ENCODE results near the gene UBN1.

The UBN1 gene

GRCh38 chr16:4803401-4803844 is 43.9 kb upstream of the UBN1 start:
- TF ChIP-seq CTCF (IDR thresholded peaks at IDR 0.05; ENCODE audit: poor library complexity, severe bottlenecking) = no peak
- DNase-seq (ENCODE audit: low spot score) (no peak), ATAC-seq (ENCODE audit: low read depth) (no peak)
- Histone ChIP-seq H3K27ac (ENCODE audit: poor library complexity, severe bottlenecking) (peak overlapping the region; percentile 78), H3K4me1 (ENCODE audit: insufficient read depth, poor library complexity, severe bottlenecking) (peaks cover 9% of the 10 kb centered on the region), H3K4me3 (ENCODE audit: severe bottlenecking) (peak overlapping the region; percentile 54), H3K9me3 (ENCODE audit: severe bottlenecking) (no peaks in the 10 kb centered on the region), H3K36me3 (ENCODE audit: low read depth) (peaks cover 23% of the 10 kb centered on the region), H3K27me3 (ENCODE audit: insufficient read depth, poor library complexity, severe bottlenecking) (no peaks in the 10 kb centered on the region)

GRCh38 chr16:4803898-4804762 is 43.2 kb upstream of the UBN1 start:
- no peaks in the 10 kb centered on the region for H3K27me3 ChIP-seq (ENCODE audit: insufficient read depth, poor library complexity, severe bottlenecking)
- H3K27ac ChIP-seq (ENCODE audit: poor library complexity, severe bottlenecking) = no peak overlapping the region
- H3K36me3 ChIP-seq (ENCODE audit: low read depth) = peaks cover 28% of the 10 kb centered on the region
- ATAC-seq (ENCODE audit: low read depth) (no peak), DNase-seq (ENCODE audit: low spot score) (no peak)
- TF ChIP-seq CTCF (IDR thresholded peaks at IDR 0.05; ENCODE audit: poor library complexity, severe bottlenecking) = no peak
- H3K4me3 ChIP-seq (ENCODE audit: severe bottlenecking) = no peak overlapping the region
- peaks cover 9% of the 10 kb centered on the region for H3K4me1 ChIP-seq (ENCODE audit: insufficient read depth, poor library complexity, severe bottlenecking)
- no peaks in the 10 kb centered on the region for H3K9me3 ChIP-seq (ENCODE audit: severe bottlenecking)

- no peaks in the 10 kb centered on the region for H3K9me3 ChIP-seq (ENCODE audit: severe bottlenecking)
- peaks cover 36% of the 10 kb centered on the region for H3K36me3 ChIP-seq (ENCODE audit: low read depth)
- DNase-seq (ENCODE audit: low spot score) (no peak), ATAC-seq (ENCODE audit: low read depth) (no peak)
- no peaks in the 10 kb centered on the region for H3K27me3 ChIP-seq (ENCODE audit: insufficient read depth, poor library complexity, severe bottlenecking)
- no peak overlapping the region for H3K4me3 ChIP-seq (ENCODE audit: severe bottlenecking)
- no peak for TF ChIP-seq CTCF (IDR thresholded peaks at IDR 0.05; ENCODE audit: poor library complexity, severe bottlenecking)
- H3K27ac ChIP-seq (ENCODE audit: poor library complexity, severe bottlenecking) = no peak overlapping the region
- H3K4me1 ChIP-seq (ENCODE audit: insufficient read depth, poor library complexity, severe bottlenecking) = peaks cover 8% of the 10 kb centered on the region
Observed at GRCh38 chr16:4805231-4805630, 42.0 kb upstream of the UBN1 start.

GRCh38 chr16:4806280-4806679 is 41.0 kb upstream of the UBN1 start:
- DNase-seq (ENCODE audit: low spot score) (no peak), ATAC-seq (ENCODE audit: low read depth) (no peak)
- no peak for TF ChIP-seq CTCF (IDR thresholded peaks at IDR 0.05; ENCODE audit: poor library complexity, severe bottlenecking)
- Histone ChIP-seq H3K4me1 (ENCODE audit: insufficient read depth, poor library complexity, severe bottlenecking) (no peaks in the 10 kb centered on the region), H3K9me3 (ENCODE audit: severe bottlenecking) (no peaks in the 10 kb centered on the region), H3K27me3 (ENCODE audit: insufficient read depth, poor library complexity, severe bottlenecking) (no peaks in the 10 kb centered on the region), H3K36me3 (ENCODE audit: low read depth) (peaks cover 36% of the 10 kb centered on the region), H3K4me3 (ENCODE audit: severe bottlenecking) (no peak overlapping the region), H3K27ac (ENCODE audit: poor library complexity, severe bottlenecking) (no peak overlapping the region)

GRCh38 chr16:4811242-4811641 is 36.0 kb upstream of the UBN1 start:
- Histone ChIP-seq H3K9me3 (ENCODE audit: severe bottlenecking) (no peaks in the 10 kb centered on the region), H3K4me3 (ENCODE audit: severe bottlenecking) (no peak overlapping the region), H3K36me3 (ENCODE audit: low read depth) (peaks cover 58% of the 10 kb centered on the region), H3K4me1 (ENCODE audit: insufficient read depth, poor library complexity, severe bottlenecking) (no peaks in the 10 kb centered on the region), H3K27ac (ENCODE audit: poor library complexity, severe bottlenecking) (no peak overlapping the region), H3K27me3 (ENCODE audit: insufficient read depth, poor library complexity, severe bottlenecking) (no peaks in the 10 kb centered on the region)
- TF ChIP-seq CTCF (IDR thresholded peaks at IDR 0.05; ENCODE audit: poor library complexity, severe bottlenecking) = no peak
- ATAC-seq (ENCODE audit: low read depth) (no peak), DNase-seq (ENCODE audit: low spot score) (no peak)
